ENCODE results near the gene ASIC4. TPM values are rescaled to one million over a fixed set of nuclear protein-coding genes. Genes with fewer than 3 reads are reported as not detected.

The ASIC4 gene
- total RNA-seq, 1 experiment from 2014 or later = 0.11 TPM

DNA sequence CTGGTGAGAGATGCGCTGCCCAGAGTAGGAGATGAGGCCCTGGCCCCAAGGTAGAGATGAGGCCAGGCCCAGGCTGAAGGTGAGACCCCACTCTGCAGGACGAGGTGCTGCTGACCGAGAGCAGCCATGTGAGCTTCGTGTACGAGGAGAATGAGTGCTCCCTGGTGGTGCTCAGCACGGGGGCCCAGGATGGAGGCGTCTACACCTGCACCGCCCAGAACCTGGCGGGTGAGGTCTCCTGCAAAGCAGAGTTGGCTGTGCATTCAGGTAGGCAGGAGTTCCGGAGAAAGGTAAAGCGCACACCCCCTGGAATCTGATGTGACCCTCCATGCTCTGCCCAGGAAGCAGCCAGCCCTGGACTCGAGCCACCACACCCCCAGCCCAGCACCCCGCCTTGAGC is 37.1 kb upstream of the ASIC4 start:
- no peaks in the 10 kb centered on the region for H3F3A ChIP-seq (ENCODE audit: low read length, unreplicated experiment)
- H3K79me2 ChIP-seq (ENCODE audit: low read length) = no peaks in the 10 kb centered on the region
- TF ChIP-seq EZH2phosphoT487 (IDR thresholded peaks at IDR 0.05; ENCODE audit: borderline replicate concordance, low read length) (no peak), EZH2 (IDR thresholded peaks at IDR 0.05; ENCODE audit: low read length, unreplicated experiment) (no peak)
- TF ChIP-seq, protein P1, sequence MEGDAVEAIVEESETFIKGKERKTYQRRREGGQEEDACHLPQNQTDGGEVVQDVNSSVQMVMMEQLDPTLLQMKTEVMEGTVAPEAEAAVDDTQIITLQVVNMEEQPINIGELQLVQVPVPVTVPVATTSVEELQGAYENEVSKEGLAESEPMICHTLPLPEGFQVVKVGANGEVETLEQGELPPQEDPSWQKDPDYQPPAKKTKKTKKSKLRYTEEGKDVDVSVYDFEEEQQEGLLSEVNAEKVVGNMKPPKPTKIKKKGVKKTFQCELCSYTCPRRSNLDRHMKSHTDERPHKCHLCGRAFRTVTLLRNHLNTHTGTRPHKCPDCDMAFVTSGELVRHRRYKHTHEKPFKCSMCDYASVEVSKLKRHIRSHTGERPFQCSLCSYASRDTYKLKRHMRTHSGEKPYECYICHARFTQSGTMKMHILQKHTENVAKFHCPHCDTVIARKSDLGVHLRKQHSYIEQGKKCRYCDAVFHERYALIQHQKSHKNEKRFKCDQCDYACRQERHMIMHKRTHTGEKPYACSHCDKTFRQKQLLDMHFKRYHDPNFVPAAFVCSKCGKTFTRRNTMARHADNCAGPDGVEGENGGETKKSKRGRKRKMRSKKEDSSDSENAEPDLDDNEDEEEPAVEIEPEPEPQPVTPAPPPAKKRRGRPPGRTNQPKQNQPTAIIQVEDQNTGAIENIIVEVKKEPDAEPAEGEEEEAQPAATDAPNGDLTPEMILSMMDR (conservative IDR thresholded peaks at IDR 0.05; ENCODE audit: low read depth, low read length) = no peak
- H3K4me3 ChIP-seq (ENCODE audit: low read length) = no peak overlapping the region
- no peak overlapping the region for H3K9ac ChIP-seq (ENCODE audit: low read length)
- H3K4me1 ChIP-seq (ENCODE audit: insufficient read depth, low read length) = 0 out of 2 replicates have a peak, but pooled peaks cover 4% of the 10 kb centered on the region
- intact Hi-C loops (cut with micrococcal nuclease) = no loop called here
- POLR2A ChIA-PET (ENCODE audit: unreplicated experiment) = no interaction called here
- ATAC-seq (no peak), DNase-seq (no peak)
- no peaks in the 10 kb centered on the region for H3K9me3 ChIP-seq (ENCODE audit: low read length)
- no TSS peak for BruUV-seq (replicated peaks)
- H3K9me2 ChIP-seq (replicated peaks; ENCODE audit: low read length) = no peaks in the 10 kb centered on the region
- no peaks in the 10 kb centered on the region for H3K27me3 ChIP-seq (ENCODE audit: low read length)
- no peaks in the 10 kb centered on the region for H4K20me1 ChIP-seq (ENCODE audit: low read length)
- no peak overlapping the region for H3K27ac ChIP-seq (ENCODE audit: low read length)
- CTCF ChIA-PET = no interaction called here
- no peak overlapping the region for H2AFZ ChIP-seq (ENCODE audit: low read length)
- H3K36me3 ChIP-seq (ENCODE audit: low read depth, low read length) = no peaks in the 10 kb centered on the region
- H3K4me2 ChIP-seq (ENCODE audit: low read length) = no peak overlapping the region

DNA sequence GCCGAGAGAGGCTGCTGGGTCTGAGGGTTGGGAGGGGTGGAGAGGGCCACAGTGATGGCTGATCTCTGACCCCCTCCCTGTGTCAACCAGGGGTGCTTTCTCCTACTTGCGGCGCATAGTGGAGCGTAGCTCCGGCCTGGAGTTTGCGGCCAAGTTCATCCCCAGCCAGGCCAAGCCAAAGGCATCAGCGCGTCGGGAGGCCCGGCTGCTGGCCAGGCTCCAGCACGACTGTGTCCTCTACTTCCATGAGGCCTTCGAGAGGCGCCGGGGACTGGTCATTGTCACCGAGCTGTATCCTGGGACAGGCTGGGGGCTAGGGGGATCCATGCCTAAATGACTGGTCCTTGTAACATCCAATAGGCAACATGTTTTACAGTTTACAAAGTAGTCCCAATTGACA is 36.5 kb upstream of the ASIC4 start:
- Histone ChIP-seq H3F3A (ENCODE audit: low read length, unreplicated experiment) (no peaks in the 10 kb centered on the region), H3K9ac (ENCODE audit: low read length) (no peak overlapping the region), H3K79me2 (ENCODE audit: low read length) (no peaks in the 10 kb centered on the region), H3K27me3 (ENCODE audit: low read length) (no peaks in the 10 kb centered on the region), H3K4me3 (ENCODE audit: low read length) (no peak overlapping the region), H4K20me1 (ENCODE audit: low read length) (no peaks in the 10 kb centered on the region), H3K4me2 (ENCODE audit: low read length) (no peak overlapping the region), H3K36me3 (ENCODE audit: low read depth, low read length) (no peaks in the 10 kb centered on the region), H3K9me2 (replicated peaks; ENCODE audit: low read length) (no peaks in the 10 kb centered on the region), H3K4me1 (ENCODE audit: insufficient read depth, low read length) (0 out of 2 replicates have a peak, but pooled peaks cover 4% of the 10 kb centered on the region), H2AFZ (ENCODE audit: low read length) (no peak overlapping the region), H3K9me3 (ENCODE audit: low read length) (no peaks in the 10 kb centered on the region), H3K27ac (ENCODE audit: low read length) (no peak overlapping the region)
- ChIA-PET CTCF (no interaction called here), POLR2A (ENCODE audit: unreplicated experiment) (interaction anchor here (0.5 kb wide), 1 partner anchor 15 kb away, joined by 11 read pairs; no protein-coding TSS in a partner anchor)
- DNase-seq = no peak
- intact Hi-C loops (cut with micrococcal nuclease) = no loop called here
- no TSS peak for BruUV-seq (replicated peaks)
- ATAC-seq = no peak
- TF ChIP-seq, protein P1 (conservative IDR thresholded peaks at IDR 0.05; ENCODE audit: low read depth, low read length) = no peak
- no peak for TF ChIP-seq EZH2phosphoT487 (IDR thresholded peaks at IDR 0.05; ENCODE audit: borderline replicate concordance, low read length)
- TF ChIP-seq EZH2 (IDR thresholded peaks at IDR 0.05; ENCODE audit: low read length, unreplicated experiment) = no peak

DNA sequence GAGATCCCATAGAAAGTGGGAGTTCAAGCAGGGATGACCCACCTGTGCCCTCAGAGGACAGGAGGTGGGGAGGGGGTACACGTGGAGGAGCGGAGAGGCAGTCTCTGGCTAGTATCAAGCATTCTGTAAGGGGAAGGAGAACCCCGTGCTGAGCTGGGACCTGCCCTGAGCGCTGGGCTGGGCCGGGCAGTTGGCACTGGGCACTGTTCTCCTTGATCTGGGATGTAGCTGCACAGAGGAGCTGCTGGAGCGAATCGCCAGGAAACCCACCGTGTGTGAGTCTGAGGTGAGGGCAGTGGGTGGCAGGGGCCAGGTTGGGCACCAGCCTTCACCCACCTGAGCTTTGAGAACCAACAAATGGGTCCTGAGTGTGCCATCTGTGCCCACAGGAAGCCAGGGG is 35.4 kb upstream of the ASIC4 start:
- H3K4me1 ChIP-seq (ENCODE audit: insufficient read depth, low read length) = 0 out of 2 replicates have a peak, but pooled peaks cover 4% of the 10 kb centered on the region
- H3K9me2 ChIP-seq (replicated peaks; ENCODE audit: low read length) = no peaks in the 10 kb centered on the region
- DNase-seq (no peak), ATAC-seq (no peak)
- no peak overlapping the region for H3K4me3 ChIP-seq (ENCODE audit: low read length)
- H4K20me1 ChIP-seq (ENCODE audit: low read length) = no peaks in the 10 kb centered on the region
- no peaks in the 10 kb centered on the region for H3K79me2 ChIP-seq (ENCODE audit: low read length)
- H3K9me3 ChIP-seq (ENCODE audit: low read length) = no peaks in the 10 kb centered on the region
- TF ChIP-seq EZH2 (IDR thresholded peaks at IDR 0.05; ENCODE audit: low read length, unreplicated experiment) (no peak), EZH2phosphoT487 (IDR thresholded peaks at IDR 0.05; ENCODE audit: borderline replicate concordance, low read length) (no peak)
- TF ChIP-seq, protein P1 (conservative IDR thresholded peaks at IDR 0.05; ENCODE audit: low read depth, low read length) = no peak
- H3K27ac ChIP-seq (ENCODE audit: low read length) = no peak overlapping the region
- no peak overlapping the region for H2AFZ ChIP-seq (ENCODE audit: low read length)
- no peaks in the 10 kb centered on the region for H3F3A ChIP-seq (ENCODE audit: low read length, unreplicated experiment)
- H3K9ac ChIP-seq (ENCODE audit: low read length) = no peak overlapping the region
- H3K36me3 ChIP-seq (ENCODE audit: low read depth, low read length) = no peaks in the 10 kb centered on the region
- no peak overlapping the region for H3K4me2 ChIP-seq (ENCODE audit: low read length)
- BruUV-seq (replicated peaks) = no TSS peak
- CTCF ChIA-PET = no interaction called here
- no peaks in the 10 kb centered on the region for H3K27me3 ChIP-seq (ENCODE audit: low read length)
- intact Hi-C loops (cut with micrococcal nuclease) = no loop called here
- POLR2A ChIA-PET (ENCODE audit: unreplicated experiment) = interaction anchor here (0.5 kb wide), 1 partner anchor 320 kb away, joined by 3 read pairs; no protein-coding TSS in a partner anchor

Data from PC-3 (cell line).